Fibroblast of villous mesenchyme (primary cell): ENCODE measurements around the gene CALU. TPM values are rescaled to one million over a fixed set of nuclear protein-coding genes. Genes with fewer than 3 reads are reported as not detected.

Experiments used
- DNase-seq: peaks from one replicate; pipeline ENCODE4 v3.0.0-alpha.2; 2010; ENCODE audit warnings: low read depth
- H3K4me3 ChIP-seq: 2 replicates; pipeline ENCODE4 v1.5.1; 2011; ENCODE audit warnings: low read depth, mild to moderate bottlenecking, low read length
- total RNA-seq: library from RNA; depleted of rRNA; stranded (reverse); fragments of >200 nt; gene quantifications from 2 replicates; pipeline ENCODE4 v1.2.3, GENCODE V29; 2012
- TF ChIP-seq, protein P1 (sequence below): IDR thresholded peaks from 2 replicates; pipeline ENCODE4 v1.5.1; 2012; ENCODE audit warnings: low read depth, mild to moderate bottlenecking, low read length; ENCODE audit not compliant: insufficient read depth

Gene CALU
- total RNA-seq, 1 donor: 855 TPM

DNA sequence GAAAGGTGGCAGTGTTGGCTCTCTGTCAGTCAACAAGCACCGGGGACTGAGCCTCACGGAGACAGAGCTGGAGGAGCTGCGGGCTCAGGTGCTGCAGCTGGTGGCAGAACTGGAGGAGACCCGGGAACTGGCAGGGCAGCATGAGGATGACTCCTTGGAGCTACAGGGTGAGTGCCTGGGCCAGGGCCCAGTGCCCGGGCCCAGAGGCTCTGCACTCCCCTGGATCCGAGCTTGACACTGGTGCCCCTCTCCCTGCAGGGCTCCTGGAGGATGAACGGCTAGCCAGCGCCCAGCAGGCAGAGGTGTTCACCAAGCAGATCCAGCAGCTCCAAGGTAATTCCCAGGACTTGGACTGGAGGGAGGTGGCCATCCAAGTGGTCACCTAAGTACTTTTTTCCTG lies 55.3 kb downstream of the CALU start:
- H3K4me3 ChIP-seq: no peak overlapping the region
- DNase-seq: no peak
- TF ChIP-seq, protein P1, sequence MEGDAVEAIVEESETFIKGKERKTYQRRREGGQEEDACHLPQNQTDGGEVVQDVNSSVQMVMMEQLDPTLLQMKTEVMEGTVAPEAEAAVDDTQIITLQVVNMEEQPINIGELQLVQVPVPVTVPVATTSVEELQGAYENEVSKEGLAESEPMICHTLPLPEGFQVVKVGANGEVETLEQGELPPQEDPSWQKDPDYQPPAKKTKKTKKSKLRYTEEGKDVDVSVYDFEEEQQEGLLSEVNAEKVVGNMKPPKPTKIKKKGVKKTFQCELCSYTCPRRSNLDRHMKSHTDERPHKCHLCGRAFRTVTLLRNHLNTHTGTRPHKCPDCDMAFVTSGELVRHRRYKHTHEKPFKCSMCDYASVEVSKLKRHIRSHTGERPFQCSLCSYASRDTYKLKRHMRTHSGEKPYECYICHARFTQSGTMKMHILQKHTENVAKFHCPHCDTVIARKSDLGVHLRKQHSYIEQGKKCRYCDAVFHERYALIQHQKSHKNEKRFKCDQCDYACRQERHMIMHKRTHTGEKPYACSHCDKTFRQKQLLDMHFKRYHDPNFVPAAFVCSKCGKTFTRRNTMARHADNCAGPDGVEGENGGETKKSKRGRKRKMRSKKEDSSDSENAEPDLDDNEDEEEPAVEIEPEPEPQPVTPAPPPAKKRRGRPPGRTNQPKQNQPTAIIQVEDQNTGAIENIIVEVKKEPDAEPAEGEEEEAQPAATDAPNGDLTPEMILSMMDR: no peak

DNA sequence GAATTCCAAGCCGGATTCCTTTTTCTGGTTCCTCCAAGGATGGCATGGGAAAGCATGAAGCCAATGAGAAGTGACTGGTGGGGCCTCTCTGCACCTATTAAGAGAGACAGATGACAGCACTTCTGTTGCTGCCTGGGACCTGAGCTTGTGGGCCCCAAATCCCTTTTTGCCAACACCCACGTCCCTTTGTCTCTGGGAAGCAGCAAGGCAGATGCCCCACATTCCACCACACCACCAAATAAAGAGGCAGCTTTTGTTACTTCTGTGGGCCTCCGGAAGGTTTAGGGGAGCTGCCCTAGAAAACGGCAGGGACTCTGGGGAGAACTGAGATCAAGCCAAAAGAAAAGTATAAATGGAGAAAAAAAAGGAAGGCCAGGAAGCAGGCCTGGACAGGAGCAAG lies 56.0 kb downstream of the CALU start:
- DNase-seq: no peak
- TF ChIP-seq, protein P1: no peak
- H3K4me3 ChIP-seq: no peak overlapping the region

DNA sequence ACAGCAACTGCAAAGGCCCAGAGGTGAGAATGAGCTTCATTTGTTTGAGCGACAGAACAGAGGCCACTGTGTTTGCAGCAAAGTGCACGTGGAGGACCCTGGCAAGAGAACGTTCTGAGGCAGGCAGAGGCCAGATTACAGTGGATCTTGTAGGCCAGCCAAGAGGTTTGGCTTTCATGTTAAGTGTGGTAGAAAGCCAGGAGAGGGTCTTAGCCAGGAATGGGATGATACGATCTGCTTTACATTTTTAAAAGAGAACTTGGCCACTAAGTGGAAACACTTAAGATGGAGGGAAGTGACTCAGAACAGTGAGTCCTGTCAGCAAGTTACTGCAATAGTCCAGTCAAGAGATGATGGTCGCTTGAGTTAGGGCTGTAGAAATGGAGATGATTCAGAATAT lies 57.2 kb downstream of the CALU start:
- no peak overlapping the region for H3K4me3 ChIP-seq
- DNase-seq: no peak
- TF ChIP-seq, protein P1: no peak

DNA sequence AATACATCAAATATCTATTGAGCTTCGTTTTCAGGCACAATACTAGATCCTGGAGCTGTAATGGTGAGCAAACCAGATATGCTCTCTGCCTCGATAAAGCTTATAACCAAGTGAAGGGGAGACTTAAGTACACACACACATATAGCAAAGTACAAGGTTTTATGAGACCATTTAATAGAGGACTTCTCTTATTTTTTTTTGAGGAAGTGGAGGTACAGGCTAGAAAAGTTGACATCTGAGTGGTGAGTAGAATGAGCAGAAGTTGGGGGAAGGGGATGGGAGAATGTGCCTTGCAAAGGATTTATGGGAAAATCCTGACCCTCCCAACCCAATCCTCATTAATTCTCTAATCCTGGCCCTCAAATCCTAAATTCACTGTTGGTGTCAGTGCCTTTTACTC lies 60.3 kb downstream of the CALU start:
- H3K4me3 ChIP-seq: no peak overlapping the region
- TF ChIP-seq, protein P1: no peak
- no peak for DNase-seq

DNA sequence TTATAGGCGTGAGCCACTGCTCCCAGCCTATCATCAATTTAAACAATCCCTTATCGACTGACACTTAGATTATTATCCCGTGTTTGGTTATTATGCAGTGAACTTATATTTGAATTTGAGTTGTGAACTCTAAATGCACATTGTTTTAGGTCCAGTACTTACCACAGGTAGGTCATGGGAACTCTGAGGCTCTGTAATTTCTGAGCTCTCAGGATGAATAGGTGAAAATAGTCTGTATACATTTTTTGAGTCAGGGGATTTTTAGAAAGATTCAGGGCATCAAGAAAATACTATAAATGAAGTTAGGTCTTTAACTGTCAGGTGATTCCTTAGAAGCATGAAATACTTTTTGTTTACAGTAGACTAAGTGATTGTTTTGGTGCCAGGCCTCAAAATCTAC lies 61.4 kb downstream of the CALU start:
- DNase-seq: no peak
- no peak overlapping the region for H3K4me3 ChIP-seq
- TF ChIP-seq, protein P1: no peak

DNA sequence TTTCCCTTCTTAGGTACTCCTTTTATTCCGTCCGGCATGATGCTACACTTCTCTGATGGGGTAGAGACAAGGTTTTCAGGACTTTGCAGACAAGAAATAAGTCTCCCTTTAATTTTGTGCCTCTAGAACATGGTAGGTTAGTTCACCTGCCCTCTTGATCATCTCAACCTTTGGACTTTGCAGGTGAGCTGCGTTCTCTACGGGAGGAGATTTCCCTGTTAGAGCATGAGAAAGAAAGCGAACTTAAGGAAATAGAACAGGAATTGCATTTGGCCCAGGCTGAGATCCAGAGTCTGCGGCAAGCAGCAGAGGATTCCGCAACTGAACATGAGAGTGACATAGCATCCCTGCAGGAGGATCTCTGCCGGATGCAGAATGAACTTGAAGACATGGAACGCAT lies 61.8 kb downstream of the CALU start:
- TF ChIP-seq, protein P1: no peak
- H3K4me3 ChIP-seq: no peak overlapping the region

DNA sequence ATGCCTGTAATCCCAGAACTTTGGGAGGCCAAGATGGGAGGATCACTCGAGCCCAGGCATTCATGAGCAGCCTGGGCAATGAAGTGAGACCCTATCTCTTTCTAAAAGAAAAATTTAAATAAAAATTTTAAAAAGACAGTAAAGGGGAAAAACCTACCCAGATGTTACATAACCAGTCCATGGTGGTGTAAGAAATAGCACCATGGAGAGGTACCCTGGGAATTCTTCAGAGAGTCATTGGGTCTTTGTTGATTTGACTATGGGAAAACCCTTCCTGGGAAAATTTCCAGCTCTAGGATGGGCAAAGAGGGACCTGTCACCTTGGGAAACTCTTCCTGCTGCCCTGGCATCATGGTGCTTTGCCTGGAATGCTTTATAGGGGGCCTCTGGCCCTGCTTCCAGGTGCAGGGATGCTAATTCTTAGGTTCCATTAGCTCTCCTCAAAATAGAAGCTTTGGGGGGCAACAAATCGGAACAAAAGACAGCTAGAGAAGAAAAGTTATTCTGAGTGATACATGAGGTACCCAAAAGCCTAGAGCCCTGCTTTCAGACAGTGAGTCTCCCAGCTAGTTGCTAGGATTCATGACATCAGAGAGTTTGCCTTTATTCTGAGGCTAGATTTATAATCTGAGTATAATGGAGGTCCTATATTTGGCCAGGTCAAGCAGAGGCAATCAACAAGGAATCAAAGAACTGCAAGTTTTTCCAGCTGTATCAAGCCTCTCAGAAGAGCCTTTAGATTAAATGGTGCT lies 62.7 kb downstream of the CALU start:
- DNase-seq: no peak
- H3K4me3 ChIP-seq: no peak overlapping the region
- TF ChIP-seq, protein P1: no peak

More for the DNA sequence above, 61.8 kb downstream of the CALU start:
- DNase-seq: no peak
